GM18520 (cell line): ENCODE measurements around the gene GPRC5C.

Experiments
- ATAC-seq: cut with Tn5 transposase; IDR thresholded peaks from one replicate; pipeline ENCODE4 v1.9.1; 2021; ENCODE audit not compliant: unreplicated experiment

Gene GPRC5C

DNA sequence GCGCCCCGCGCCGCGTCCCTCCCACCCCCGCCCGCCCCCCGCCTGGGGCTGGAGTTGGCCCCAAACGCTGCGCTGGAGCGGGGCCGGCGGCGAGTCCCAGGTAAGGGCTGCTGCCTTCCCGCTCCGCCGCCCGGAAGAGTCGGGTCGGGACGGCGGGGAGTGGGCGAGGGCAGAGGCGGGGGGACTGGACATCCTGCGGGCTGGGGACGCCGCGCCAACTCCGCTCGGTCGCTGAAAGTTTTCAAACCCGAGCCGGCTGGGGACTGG, 469 bp downstream of the GPRC5C start:
- no peak for ATAC-seq

DNA sequence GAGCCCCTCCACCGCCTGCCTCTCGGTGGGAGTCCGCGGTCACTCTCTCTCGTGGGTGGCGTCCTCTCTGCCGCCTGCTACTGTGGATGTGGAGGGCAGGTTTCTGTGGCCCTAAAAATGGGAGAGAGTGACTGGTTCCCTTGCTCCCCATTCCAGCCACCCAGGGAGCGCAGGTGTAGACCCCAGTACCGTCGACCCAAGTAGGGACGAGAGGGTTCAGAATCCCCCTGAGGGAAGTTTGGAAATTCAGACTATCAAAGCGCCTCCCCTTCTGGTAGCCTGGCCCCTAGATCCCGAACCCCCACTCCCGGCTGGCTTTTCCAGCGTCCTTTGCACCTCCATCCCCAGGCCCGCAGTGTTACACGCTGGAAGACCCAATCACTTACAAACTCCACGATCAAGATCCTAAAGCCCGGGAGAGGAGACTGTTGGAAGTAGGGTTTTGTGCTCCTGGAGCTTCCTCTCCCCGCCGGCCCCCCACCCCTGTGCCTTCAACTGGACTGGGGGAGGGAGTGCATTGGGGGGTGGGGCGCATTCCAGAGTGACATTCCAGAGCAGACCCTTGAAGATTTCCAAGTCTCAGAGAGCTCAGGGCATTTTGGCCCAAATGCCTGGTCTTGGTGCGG, 991 bp downstream of the GPRC5C start:
- ATAC-seq = no peak

DNA sequence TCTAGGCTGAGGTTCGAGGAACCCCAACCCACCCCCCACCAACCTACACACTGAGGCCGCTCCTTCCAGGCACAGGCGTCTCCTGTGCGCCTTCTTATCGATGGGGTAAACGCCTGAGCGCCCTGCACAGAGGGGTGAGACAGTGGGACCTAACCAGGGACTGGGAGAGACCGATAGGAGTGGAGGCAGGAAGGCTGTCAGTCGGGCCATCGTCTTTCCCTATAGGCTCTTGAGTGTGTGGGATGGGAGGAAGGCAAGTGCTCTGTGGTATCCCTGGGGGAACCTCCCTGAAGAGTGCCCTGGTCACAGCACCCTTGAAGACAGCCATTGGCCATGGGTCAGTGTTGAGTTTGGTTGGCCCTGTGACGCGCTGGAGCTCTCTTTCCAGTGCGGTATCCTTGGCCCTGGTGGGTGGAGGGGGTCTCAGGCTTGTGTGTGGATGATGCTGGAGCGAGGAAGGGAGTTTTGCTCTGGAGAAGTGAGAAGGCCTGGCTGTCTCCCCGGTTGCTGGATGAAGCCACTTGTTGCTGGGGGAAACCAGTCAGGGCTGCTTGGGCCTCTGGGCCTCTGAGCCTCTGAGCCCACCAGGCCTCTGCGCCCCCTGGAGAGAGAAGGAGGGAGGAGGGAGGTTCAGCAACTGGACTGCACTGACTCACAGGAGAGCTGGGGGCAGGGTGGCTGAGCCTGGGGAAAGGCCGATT, 1.7 kb downstream of the GPRC5C start:
- no peak for ATAC-seq

DNA sequence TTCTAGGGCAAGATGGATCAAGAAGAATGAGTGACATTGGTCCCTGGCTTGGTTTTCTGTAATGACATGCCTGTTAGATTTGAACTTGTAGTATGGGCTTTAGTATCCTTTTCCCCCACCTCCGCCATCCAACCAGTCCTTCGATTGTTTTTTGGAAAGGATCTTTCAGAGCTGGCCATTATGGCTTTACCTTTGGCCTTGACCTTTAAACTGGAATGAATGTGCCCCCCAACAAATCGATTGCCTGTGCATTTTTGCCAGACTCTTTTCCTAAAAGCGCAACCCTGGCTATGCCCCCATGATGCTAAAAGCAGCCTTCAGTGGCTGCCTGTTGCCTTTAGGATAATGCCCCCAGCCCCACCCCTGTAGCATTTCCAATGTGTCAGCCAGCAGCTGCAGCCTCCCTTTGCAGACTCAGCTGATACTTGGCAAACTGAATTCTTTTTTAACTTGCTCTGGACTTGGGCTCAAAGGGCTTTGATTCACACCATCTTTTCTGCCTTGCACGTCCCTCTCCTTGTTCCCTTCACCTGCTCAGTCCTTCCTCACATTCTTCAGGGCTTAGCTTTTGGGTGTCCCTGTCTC, 4.0 kb downstream of the GPRC5C start:
- no peak for ATAC-seq

DNA sequence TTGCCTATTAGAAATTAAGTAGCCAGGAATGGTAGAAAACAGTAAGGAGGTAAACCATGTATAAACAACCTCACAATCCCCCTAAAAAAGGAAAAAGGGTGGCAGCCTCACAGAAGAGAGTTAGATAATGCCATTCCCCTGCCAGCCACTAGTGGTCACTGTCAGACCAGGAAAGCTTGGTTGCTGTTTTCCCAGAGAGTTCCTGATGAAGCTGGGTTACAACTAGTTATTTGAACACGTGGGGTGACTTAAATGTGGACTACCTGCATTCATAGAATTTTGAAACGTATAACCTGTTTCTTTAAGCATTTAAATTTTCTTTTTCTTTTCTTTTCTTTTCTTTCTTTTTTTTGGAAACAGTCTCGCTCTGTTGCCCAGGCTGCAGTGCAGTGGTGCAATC, 5.8 kb downstream of the GPRC5C start:
- no peak for ATAC-seq

DNA sequence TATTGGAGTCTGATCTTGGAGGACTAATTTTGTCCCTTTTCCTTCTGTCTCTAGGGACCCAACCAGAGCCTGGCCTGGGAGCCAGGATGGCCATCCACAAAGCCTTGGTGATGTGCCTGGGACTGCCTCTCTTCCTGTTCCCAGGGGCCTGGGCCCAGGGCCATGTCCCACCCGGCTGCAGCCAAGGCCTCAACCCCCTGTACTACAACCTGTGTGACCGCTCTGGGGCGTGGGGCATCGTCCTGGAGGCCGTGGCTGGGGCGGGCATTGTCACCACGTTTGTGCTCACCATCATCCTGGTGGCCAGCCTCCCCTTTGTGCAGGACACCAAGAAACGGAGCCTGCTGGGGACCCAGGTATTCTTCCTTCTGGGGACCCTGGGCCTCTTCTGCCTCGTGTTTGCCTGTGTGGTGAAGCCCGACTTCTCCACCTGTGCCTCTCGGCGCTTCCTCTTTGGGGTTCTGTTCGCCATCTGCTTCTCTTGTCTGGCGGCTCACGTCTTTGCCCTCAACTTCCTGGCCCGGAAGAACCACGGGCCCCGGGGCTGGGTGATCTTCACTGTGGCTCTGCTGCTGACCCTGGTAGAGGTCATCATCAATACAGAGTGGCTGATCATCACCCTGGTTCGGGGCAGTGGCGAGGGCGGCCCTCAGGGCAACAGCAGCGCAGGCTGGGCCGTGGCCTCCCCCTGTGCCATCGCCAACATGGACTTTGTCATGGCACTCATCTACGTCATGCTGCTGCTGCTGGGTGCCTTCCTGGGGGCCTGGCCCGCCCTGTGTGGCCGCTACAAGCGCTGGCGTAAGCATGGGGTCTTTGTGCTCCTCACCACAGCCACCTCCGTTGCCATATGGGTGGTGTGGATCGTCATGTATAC, 8.0 kb downstream of the GPRC5C start:
- no peak for ATAC-seq

DNA sequence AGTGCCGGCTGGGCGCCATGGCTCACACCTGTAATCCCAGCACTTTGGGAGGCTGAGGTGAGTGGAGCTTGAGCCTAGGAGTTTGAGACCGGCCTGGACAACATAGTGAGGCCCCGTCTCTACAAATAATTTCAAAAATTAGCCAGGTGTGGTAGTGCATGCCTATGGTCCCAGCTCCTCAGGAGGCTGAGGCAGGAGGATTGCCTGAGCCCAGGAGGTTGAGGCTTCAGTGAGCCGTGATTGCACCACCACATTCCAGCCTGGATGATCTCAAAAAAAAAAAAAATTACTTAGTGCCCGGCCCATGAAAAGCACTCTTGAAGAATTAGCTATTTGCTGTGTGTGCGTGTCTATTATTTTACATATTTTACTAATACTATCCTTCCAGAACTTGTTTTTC, 9.6 kb downstream of the GPRC5C start:
- ATAC-seq = no peak

DNA sequence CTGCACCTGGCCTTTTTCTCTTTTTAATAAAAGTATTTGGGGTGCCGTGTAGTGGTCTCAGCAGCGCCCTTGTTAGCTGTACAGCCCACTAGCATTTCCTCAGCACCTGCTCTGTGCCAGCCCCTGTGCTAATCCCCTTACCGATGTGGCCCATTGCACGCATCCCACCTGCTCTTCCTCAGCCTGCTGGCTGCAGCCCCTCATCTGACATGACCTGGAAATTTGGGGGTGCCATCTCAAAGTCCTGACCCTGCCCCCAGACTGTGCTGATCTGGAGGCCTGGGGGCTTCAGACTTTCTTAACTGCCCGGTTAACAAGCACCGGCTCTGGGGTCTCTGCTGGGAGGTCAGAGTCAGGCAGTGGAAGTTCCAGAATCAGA, 10.4 kb downstream of the GPRC5C start:
- no peak for ATAC-seq

DNA sequence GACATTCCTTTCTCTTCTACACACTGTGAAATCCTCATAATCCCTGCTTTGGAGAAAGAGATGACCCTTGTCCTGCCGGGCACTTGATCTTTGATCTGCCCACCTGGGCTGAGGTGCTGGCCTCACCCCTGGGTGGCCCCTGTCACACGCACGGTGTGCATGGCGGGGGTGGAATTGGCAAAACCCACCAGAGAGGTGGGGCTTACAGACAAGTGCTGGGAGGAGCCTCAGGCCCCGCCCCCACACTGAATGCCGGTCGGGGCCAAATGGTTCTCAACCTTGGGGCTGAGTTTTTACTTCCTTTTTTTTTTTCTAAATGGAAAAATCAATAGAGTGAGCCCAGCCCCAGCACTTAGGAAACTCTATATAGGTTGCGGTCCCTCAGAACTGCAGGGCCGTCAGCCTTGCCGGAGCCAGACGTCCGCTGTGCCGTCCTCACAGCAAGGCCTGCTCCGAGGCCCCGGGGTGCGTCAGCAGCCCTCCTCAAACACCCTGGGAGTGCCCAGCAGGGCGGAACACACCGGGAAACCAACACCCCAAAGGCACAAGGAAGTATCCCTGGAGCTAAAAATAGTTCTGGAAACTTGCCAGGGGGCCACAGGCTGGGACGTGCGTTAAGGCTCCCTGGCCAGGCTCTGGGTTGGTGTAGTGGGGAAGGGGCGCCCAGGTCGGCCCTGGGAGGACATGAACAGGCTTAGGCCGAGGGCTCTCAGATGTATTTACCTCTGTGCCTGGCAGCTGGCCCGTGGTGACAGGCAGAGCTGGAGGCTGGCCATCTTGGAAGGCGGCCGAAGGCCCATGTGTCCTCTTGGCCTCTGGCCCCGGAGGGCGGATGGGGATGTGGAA, 11.0 kb downstream of the GPRC5C start:
- no peak for ATAC-seq

DNA sequence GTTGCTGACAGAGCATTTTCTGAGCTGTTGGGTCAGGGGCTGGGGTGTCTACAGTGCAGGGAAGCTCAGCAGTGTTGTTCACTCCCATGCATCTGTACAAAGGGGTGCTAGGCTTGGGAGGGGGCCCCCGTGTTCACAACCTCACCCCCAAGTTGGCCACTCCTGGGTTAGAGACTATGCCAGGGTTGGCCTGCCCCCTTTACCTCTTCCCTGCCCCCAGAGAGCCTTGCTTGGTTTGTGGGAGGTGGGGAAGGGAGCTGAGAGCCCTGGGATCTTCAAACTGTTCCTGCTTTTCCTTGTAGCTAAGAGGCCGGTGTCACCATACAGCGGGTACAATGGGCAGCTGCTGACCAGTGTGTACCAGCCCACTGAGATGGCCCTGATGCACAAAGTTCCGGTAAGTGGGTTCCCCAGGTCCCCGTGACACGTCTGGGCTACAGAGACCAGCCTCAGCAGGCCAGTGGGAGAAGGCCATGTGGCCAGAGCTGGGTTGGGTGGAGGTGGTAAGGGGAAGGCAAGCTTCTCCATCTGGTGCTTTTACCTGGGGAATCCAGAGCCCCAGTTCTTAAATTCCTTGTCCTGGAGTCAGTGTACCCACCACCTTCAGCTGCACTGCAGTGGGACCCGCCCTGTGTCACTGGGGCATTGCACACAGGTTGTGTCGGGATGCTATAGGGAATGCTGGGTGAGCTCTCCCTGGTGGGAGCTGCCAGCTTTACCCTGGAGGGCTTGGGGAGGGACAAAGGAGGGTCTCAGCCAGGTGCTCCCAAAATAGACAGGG, 11.8 kb downstream of the GPRC5C start:
- ATAC-seq = no peak

DNA sequence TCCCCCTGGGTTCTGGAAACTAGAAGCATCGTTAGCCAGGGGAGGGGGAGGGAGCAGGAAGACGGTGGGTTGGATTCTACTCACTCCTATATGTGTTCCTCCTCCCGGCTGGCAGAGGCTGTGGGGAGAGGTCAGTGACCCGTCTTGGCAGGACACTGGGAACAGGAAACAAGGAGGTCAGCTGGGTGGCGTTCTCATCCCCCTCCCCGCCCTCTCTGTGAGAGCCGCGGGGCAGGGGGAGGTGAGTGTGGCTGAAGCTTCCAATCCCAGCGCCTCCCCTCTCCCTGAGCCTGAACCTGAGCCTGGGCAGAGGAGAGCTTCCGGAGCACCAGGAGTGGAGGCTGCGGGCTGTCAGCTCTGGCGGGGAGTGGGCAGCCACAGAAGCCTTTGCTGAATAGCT, 12.5 kb downstream of the GPRC5C start:
- ATAC-seq = no peak

DNA sequence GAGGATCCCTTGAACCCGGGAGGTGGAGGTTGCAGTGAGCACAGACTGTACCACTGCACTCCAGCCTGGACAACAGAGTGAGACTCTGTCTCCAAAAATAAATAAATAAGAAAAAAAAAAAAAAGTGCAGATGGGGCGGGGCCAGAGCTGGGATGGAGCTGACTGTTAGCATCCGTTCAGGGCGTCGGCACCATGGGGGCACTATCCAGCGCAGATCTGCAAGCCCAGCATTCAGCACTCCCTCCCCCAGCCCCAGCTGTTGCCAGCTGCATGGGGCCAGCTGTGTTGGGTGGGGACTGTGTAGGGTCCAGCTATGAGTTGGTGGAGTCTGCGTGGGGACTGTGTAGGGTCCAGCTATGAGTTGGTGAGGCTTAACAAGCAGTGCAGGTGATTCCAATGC, 13.3 kb downstream of the GPRC5C start:
- ATAC-seq = no peak

DNA sequence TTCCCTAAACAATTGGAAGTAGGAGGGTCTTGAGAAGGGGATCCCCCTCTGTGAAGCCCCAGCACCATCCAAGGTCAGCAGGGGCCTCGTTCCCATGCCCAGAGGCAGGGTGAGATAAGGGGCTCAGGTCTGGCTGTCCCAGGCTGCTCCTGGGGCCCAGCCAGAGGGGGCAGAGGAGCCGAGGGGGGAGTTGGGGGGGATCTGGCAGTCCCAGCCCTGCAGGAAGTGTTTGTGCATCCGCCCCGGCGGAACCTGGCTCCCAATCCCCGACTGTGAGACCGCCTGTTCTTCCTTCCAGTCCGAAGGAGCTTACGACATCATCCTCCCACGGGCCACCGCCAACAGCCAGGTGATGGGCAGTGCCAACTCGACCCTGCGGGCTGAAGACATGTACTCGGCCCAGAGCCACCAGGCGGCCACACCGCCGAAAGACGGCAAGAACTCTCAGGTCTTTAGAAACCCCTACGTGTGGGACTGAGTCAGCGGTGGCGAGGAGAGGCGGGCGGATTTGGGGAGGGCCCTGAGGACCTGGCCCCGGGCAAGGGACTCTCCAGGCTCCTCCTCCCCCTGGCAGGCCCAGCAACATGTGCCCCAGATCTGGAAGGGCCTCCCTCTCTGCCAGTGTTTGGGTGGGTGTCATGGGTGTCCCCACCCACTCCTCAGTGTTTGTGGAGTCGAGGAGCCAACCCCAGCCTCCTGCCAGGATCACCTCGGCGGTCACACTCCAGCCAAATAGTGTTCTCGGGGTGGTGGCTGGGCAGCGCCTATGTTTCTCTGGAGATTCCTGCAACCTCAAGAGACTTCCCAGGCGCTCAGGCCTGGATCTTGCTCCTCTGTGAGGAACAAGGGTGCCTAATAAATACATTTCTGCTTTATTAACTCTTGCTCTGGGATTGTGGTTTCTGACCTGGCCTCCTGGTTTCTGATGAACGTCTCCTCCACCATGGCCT, 14.9 kb downstream of the GPRC5C start:
- ATAC-seq = no peak

DNA sequence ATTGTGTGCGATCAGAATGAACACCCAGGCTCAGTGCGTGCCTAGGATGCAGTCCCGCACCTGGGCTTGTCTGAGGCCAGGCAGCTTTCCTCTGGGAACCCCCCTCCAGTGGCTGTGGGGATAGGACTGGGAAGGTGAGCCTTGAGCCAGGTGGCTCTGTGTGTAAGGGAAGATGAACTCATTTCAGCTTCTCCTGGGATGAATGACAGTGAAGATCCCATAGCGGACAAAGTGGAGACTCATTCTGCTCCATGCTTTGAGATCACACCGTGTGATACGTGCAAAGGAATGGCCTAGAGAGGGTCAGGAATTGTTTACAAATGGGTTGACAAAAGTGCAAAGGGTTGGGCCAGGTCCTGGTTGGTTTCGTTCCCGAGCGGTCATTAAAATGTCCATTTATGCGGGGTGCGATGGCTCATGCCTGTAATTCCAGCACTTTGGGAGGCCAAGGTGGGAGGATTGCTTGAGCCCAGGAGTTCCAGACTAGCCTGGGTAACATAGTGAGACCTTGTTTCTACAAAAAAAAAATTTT, 15.8 kb downstream of the GPRC5C start:
- no peak for ATAC-seq

DNA sequence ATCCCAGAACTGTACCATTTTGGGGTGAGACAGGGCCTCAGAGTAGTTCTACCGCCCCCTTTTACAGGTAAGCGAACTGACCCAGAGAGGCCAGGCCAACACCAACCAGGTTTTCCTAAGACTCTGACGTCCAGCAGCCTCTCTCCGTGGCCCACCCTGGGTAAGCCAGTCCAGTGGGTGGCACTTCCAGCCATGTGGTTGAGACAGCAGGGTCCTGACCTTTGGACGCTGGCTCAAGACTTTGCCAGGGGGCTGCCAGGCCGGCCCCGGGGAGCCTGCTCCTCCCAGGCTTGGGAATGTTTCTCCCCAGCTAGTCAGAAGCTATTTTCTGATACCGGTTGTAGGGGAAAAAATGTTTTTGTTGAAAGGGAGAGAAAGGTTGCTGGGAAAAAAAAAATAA, 16.9 kb downstream of the GPRC5C start:
- ATAC-seq = no peak

DNA sequence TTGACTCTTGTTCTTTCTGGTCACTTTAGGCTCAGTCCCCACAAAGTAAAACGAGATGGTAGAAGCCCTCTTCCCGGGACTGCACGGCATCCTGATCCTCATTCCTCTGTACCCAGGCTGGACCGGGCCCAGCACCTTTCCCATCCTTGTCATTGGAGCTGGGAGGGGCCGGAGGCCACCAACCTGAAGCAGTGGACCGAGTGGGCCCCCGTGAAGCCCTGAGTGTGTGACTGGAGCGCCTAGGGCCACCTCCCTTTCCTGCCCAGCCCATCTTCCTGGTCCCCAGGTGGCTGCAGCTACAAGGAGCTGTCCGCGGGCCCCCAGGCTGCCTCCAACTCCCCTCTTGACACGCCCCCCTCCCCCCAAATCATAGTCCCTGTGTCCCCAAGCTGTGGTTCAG, 17.4 kb downstream of the GPRC5C start:
- no peak for ATAC-seq

DNA sequence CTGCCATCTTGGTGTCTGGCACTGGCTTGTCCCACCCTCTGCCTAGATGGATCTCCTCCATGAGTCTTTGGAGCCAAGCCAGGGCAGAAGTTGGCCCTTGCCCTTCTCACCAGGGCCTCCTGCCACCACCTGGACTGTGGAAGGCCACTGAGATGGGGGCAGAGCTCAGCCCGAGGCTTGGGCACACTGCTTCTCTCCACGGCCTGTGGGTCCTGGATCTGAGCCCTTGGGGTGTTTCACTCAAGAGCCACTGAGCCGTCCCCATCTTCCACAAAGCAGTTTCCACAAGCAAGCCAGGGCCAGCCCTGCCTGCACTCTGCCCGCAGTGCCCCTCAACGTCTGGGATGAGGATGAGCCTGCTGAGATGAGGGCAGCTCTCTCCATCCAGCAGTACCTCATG, 17.9 kb downstream of the GPRC5C start:
- ATAC-seq = no peak

DNA sequence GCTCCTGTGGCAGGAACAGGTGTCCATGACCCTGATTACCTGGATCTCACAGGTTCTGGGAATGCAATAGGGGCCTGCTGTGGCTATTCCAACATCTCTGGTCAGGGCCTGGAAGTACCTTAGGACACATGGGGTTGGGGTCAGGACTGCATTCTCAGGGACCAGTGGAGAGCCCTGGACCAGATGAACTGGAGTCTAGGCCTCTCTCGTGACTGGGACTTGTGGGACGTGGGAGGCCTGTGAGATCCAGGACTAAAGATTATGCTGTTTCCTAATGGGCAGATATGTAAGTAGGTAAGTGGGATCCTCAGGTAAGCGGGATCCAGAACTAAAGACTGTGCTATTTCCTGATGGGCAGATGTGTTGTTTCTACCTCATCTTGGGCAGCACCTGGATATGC, 18.3 kb downstream of the GPRC5C start:
- ATAC-seq = no peak

DNA sequence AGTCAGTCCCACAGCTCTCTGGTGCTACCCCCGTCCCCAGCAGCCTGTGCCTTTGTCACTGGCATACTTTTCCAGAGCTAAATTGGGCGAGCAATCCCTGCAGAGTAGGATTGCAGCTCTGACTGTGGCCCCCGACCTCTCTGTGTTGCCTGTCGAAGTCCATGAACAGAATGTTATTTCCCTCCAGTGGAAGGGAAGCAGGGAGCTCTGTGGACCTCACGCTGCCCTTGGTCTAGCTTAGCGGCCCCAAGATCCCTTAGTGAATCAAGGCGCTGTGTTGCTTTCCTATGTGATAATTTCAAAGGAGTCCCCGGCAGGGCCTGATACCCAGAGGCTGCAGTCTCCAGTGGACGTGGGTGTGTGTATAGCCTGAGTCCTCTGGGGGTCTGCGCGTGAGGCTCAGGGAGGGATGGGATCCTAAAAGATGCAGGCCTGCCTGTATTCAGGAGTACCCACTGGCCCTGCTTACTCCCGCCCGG, 19.1 kb downstream of the GPRC5C start:
- ATAC-seq = no peak
